ENCODE measurements around the gene HTRA1.

- TF ChIP-seq CTCF (IDR thresholded peaks at IDR 0.05) (no peak), POLR2AphosphoS5 (IDR thresholded peaks at IDR 0.05) (no peak), POLR2A (IDR thresholded peaks at IDR 0.05) (no peak)
Measured at GRCh38 chr10:122427280-122427679, 34.1 kb upstream of the HTRA1 start.

Data from stomach (tissue), 4 donors.